Measurements from ENCODE around the gene SPATC1L. TPM values are rescaled to one million over a fixed set of nuclear protein-coding genes. Genes with fewer than 3 reads are reported as not detected.

The SPATC1L gene
- total RNA-seq, 1 experiment from 2014 or later: 36.0 TPM

- Histone ChIP-seq H3K18ac (ENCODE audit: insufficient read length, low read depth, low read length) (no peak overlapping the region), H3K4me2 (ENCODE audit: insufficient read depth, insufficient read length, low read length) (no peak overlapping the region), H2AK5ac (ENCODE audit: insufficient read length, low read length) (no peak overlapping the region), H2BK5ac (ENCODE audit: insufficient read length, low read length) (no peak overlapping the region), H4K91ac (ENCODE audit: insufficient read length, low read depth, low read length) (no peak overlapping the region), H4K8ac (replicated peaks; ENCODE audit: insufficient read length, low read depth, low read length) (no peak overlapping the region), H2BK15ac (ENCODE audit: low read depth, low read length) (no peak overlapping the region), H2BK20ac (ENCODE audit: low read depth, low read length, poor library complexity, severe bottlenecking) (no peak overlapping the region), H3K27me3 (ENCODE audit: insufficient read depth, low read length) (no peaks in the 10 kb centered on the region), H3K4me1 (ENCODE audit: insufficient read depth, low read length) (no peaks in the 10 kb centered on the region), H3K4ac (ENCODE audit: low read depth, low read length) (no peak overlapping the region), H3K23ac (ENCODE audit: insufficient read length, low read depth, low read length) (no peak overlapping the region), H2BK120ac (ENCODE audit: low read depth, low read length, poor library complexity, severe bottlenecking) (no peak overlapping the region), H3K27ac (ENCODE audit: insufficient read length, low read depth, low read length) (no peak overlapping the region), H3T11ph (ENCODE audit: low read length) (no peak overlapping the region), H4K20me1 (ENCODE audit: control insufficient read depth, insufficient read depth, insufficient read length) (no peaks in the 10 kb centered on the region), H3K79me2 (ENCODE audit: insufficient read depth, low read length) (no peaks in the 10 kb centered on the region), H3K14ac (ENCODE audit: insufficient read depth, low read length) (no peak overlapping the region), H4K5ac (ENCODE audit: insufficient read length, low read depth, low read length) (no peak overlapping the region), H3K23me2 (ENCODE audit: insufficient read length, low read depth, low read length, poor library complexity, severe bottlenecking) (no peaks in the 10 kb centered on the region), H2BK12ac (ENCODE audit: insufficient read length, low read depth, low read length) (no peak overlapping the region), H3K79me1 (ENCODE audit: insufficient read depth, low read depth, low read length, poor library complexity, severe bottlenecking) (no peaks in the 10 kb centered on the region), H3K56ac (ENCODE audit: insufficient read length, low read depth, low read length) (no peak overlapping the region), H3K9ac (ENCODE audit: extremely low read depth, insufficient read length, low read length) (no peak overlapping the region), H3K9me3 (ENCODE audit: control insufficient read depth, low read depth, low read length) (no peaks in the 10 kb centered on the region), H2AFZ (ENCODE audit: low read length) (no peak overlapping the region)
- H3K9me3 Mint-ChIP-seq: peaks cover 5 to 6% of the 10 kb centered on the region in 2 experiments; a peak in 2 of 5 replicates
- peaks cover 26 to 30% of the 10 kb centered on the region in 2 experiments for H3K4me1 Mint-ChIP-seq
- H3K27me3 Mint-ChIP-seq (ENCODE audit: low read depth): peaks cover 30% of the 10 kb centered on the region
- TF ChIP-seq CTCF (conservative IDR thresholded peaks at IDR 0.05): no peak
- no CpG with 5 or more reads among the region's 4 CpGs for WGBS (ENCODE audit: extremely low coverage, insufficient read length, low lambda C conversion rate)
- no peak overlapping the region for H3K27ac Mint-ChIP-seq
- no peak for DNase-seq
- peak overlapping the region in 1 of 2 experiments; percentile 40; a peak in 1 of 5 replicates for H3K4me3 Mint-ChIP-seq
- H3K36me3 Mint-ChIP-seq (ENCODE audit: insufficient read depth in 1 of 3, low read depth in 3 of 3): peaks cover 7 to 10% (median 8%) of the 10 kb centered on the region in 3 experiments; a peak in 5 of 7 replicates
Observed at GRCh38 chr21:46144464-46145070, 39.7 kb downstream of the SPATC1L start.

Data from H9 (cell line).